ENCODE data around the gene GRIK3. TPM values are rescaled to one million over a fixed set of nuclear protein-coding genes. Genes with fewer than 3 reads are reported as not detected.

Gene GRIK3
- total and polyA plus RNA-seq, 2 of the 8 experiments (the other 6 are each of a cell fraction or from before 2014, with no cell fraction given): 2.1 to 3.4 TPM

DNA sequence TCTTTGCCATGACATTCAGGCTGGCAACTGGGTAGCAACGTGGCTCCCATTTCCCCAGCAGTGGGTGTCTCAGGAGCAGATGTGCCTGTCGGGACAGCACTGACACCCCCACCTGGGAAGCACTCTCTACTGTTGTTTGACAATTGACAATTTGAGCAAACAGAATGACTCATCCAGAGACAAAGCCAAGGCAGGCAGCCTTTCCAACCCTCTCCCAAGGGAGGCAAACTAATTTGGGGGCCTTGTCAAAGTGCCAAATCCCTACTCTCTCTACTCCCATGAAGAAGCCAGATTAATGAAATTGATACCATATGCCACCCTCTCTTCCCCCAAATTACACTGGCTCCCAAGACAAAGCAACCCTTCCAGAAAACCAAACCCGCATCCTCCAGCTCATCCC lies 65.6 kb downstream of the GRIK3 start:
- H3K23me2 ChIP-seq (ENCODE audit: low read depth, low read length): no peaks in the 10 kb centered on the region
- H4K91ac ChIP-seq (replicated peaks; ENCODE audit: insufficient read length, low read length): no peak overlapping the region
- CTCF ChIA-PET (ENCODE audit: partially characterized antibody): interaction anchor here (0.7 to 2.8 kb wide), 3 partner anchors 16 to 104 kb away, joined by 3 to 10 read pairs (median 3); no protein-coding TSS in a partner anchor
- POLR2A ChIA-PET (ENCODE audit: partially characterized antibody): no interaction called here
- H3K79me2 ChIP-seq (ENCODE audit: control insufficient read depth in 1 of 2, insufficient read depth in 2 of 2, low read length in 2 of 2): no peaks in the 10 kb centered on the region
- no peaks in the 10 kb centered on the region for H3K36me3 ChIP-seq (ENCODE audit: control insufficient read depth in 2 of 4, insufficient read depth in 4 of 4, low read length in 3 of 4)
- peaks cover 0 to 3% (median 0%) of the 10 kb centered on the region in 4 experiments; a peak in 5 of 7 replicates for H3K4me1 ChIP-seq (replicated peaks in 1 of 4; ENCODE audit: control insufficient read depth in 3 of 4, insufficient read depth in 4 of 4, low read length in 3 of 4)
- no peak for FAIRE-seq
- no peak overlapping the region for H2BK120ac ChIP-seq (replicated peaks; ENCODE audit: low read depth, low read length)
- H3K14ac ChIP-seq (ENCODE audit: insufficient read length): no peak overlapping the region
- H3K4me2 ChIP-seq (ENCODE audit: insufficient read depth in 1 of 2, low read depth in 2 of 2, low read length in 2 of 2): no peak overlapping the region
- no peak for DNase-seq (ENCODE audit: low read depth in 1 of 2, low spot score in 2 of 2)
- 81% methylated on average over 3 of the region's 3 CpGs; no CpG with 5 or more reads in 1 of the 2 experiments for WGBS, 2 experiments (ENCODE audit: extremely low coverage in 1 of 2, insufficient coverage in 1 of 2, insufficient read length in 1 of 2, insufficient replicate concordance in 2 of 2, low coverage in 1 of 2, low lambda C conversion rate in 2 of 2, missing lambda C conversion rate in 1 of 2)
- no peak overlapping the region for H2BK20ac ChIP-seq (ENCODE audit: low read length)
- no peak overlapping the region for H2BK5ac ChIP-seq (ENCODE audit: low read depth, low read length)
- no peaks in the 10 kb centered on the region for H3K27me3 ChIP-seq (replicated peaks in 1 of 4; ENCODE audit: control insufficient read depth in 3 of 4, extremely low read depth in 1 of 4, insufficient read depth in 3 of 4, low read length in 3 of 4)
- H3K4me3 ChIP-seq (ENCODE audit: extremely low read depth in 1 of 4, insufficient read depth in 2 of 4, low read depth in 3 of 4, low read length in 4 of 4): no peak overlapping the region
- no peak overlapping the region for H3K4ac ChIP-seq (replicated peaks; ENCODE audit: insufficient read length, low read depth, low read length)
- no peak overlapping the region for H2AFZ ChIP-seq (ENCODE audit: low read length)
- H3K79me1 ChIP-seq (ENCODE audit: low read depth, low read length): no peaks in the 10 kb centered on the region
- H2BK12ac ChIP-seq (ENCODE audit: low read depth, low read length): no peak overlapping the region
- H3K23ac ChIP-seq (ENCODE audit: insufficient read length): no peak overlapping the region
- H3K56ac ChIP-seq (replicated peaks; ENCODE audit: insufficient read length, low read depth, low read length): no peak overlapping the region
- no peak overlapping the region for H4K5ac ChIP-seq (ENCODE audit: insufficient read length, low read depth, low read length)
- TF ChIP-seq EP300 (IDR thresholded peaks at IDR 0.05; ENCODE audit: borderline replicate concordance in 1 of 2, low read depth in 2 of 2, low read length in 2 of 2): no peak
- no peak for TF ChIP-seq SUZ12 (IDR thresholded peaks at IDR 0.05; ENCODE audit: low read length)
- TF ChIP-seq SP4 (IDR thresholded peaks at IDR 0.05; ENCODE audit: low read length): no peak
- no peak for TF ChIP-seq RXRA (IDR thresholded peaks at IDR 0.05; ENCODE audit: insufficient read depth, low read depth, low read length)
- no peak for TF ChIP-seq ATF3 (IDR thresholded peaks at IDR 0.05; ENCODE audit: insufficient read depth, low read depth, low read length)
- no peak for TF ChIP-seq RFX5 (IDR thresholded peaks at IDR 0.05; ENCODE audit: borderline replicate concordance, low read depth, low read length)
- TF ChIP-seq NRF1 (IDR thresholded peaks at IDR 0.05; ENCODE audit: low read depth, low read length): no peak
- TF ChIP-seq BRCA1 (IDR thresholded peaks at IDR 0.05; ENCODE audit: low read depth, low read length): no peak
- TF ChIP-seq TAF7 (optimal IDR thresholded peaks at IDR 0.05; ENCODE audit: borderline replicate concordance, low read depth, low read length): no peak
- no peak for TF ChIP-seq YY1 (IDR thresholded peaks at IDR 0.05; ENCODE audit: low read depth, low read length)
- no peak for TF ChIP-seq MAFK (IDR thresholded peaks at IDR 0.05; ENCODE audit: low read depth, low read length)
- no peak overlapping the region for H2AK5ac ChIP-seq (ENCODE audit: low read depth, low read length)
- H3K18ac ChIP-seq (ENCODE audit: extremely low read depth, low read length): no peak overlapping the region
- no peak overlapping the region for H3K27ac ChIP-seq (ENCODE audit: low read depth, low read length)
- H2BK15ac ChIP-seq (ENCODE audit: low read length): no peak overlapping the region
- no peaks in the 10 kb centered on the region for H4K20me1 ChIP-seq (replicated peaks in 1 of 2; ENCODE audit: control insufficient read depth in 1 of 2, insufficient read depth in 2 of 2, low read length in 2 of 2)
- H4K8ac ChIP-seq (ENCODE audit: extremely low read depth, insufficient read depth, low read length): no peak overlapping the region
- no peaks in the 10 kb centered on the region for H3K9me3 ChIP-seq (ENCODE audit: insufficient read depth in 2 of 2, low read depth in 1 of 2, low read length in 1 of 2)
- no peak overlapping the region for H3K9ac ChIP-seq (replicated peaks in 1 of 4; ENCODE audit: extremely low read depth in 1 of 4, low read depth in 3 of 4, low read length in 3 of 4)
